Type B pancreatic cell (in vitro differentiated cells): Measurements from ENCODE around the gene LDLRAD4. TPM values are rescaled to one million over a fixed set of nuclear protein-coding genes. Genes with fewer than 3 reads are reported as not detected.

Experiments
- DNase-seq: peaks from one replicate; pipeline ENCODE4 v3.0.0; 2021; ENCODE audit warnings: mixed read lengths; ENCODE audit not compliant: unreplicated experiment; ENCODE audit errors: extremely low spot score
- H3K27ac Mint-ChIP-seq: 2 replicates; pipeline ENCODE4 v1.8.0; 2021; ENCODE audit warnings: mild to moderate bottlenecking, mixed read lengths
- H3K27me3 Mint-ChIP-seq: 2 replicates; pipeline ENCODE4 v1.8.0; 2021; ENCODE audit warnings: mixed read lengths
- H3K36me3 Mint-ChIP-seq: 2 replicates; pipeline ENCODE4 v1.8.0; 2021; ENCODE audit warnings: mixed read lengths
- H3K4me1 Mint-ChIP-seq: one replicate; pipeline ENCODE4 v1.8.0; 2021; ENCODE audit warnings: mixed read lengths; ENCODE audit not compliant: unreplicated experiment
- H3K4me3 Mint-ChIP-seq: 2 replicates; pipeline ENCODE4 v1.8.0; 2021; ENCODE audit warnings: mild to moderate bottlenecking, mixed read lengths
- H3K9me3 Mint-ChIP-seq: 2 replicates; pipeline ENCODE4 v1.8.0; 2021; ENCODE audit warnings: mixed read lengths
- CTCF ChIP-seq: fragments of 200-600 bp; sonication (generic); conservative IDR thresholded peaks from 2 replicates; pipeline ENCODE4 v1.5.0; 2021; ENCODE audit warnings: antibody characterized with exemption, mild to moderate bottlenecking
- total RNA-seq: library from RNA; stranded (reverse); gene quantifications from 2 replicates; pipeline ENCODE4 v1.2.1, GENCODE V29; 2021; ENCODE audit warnings: low replicate concordance

The LDLRAD4 gene
- total RNA-seq, 1 donor from 2014 or later = 2.4 TPM

GRCh38 chr18:13485182-13485581, 266.6 kb downstream of the LDLRAD4 start:
- H3K4me3 Mint-ChIP-seq = no peak overlapping the region
- no peaks in the 10 kb centered on the region for H3K27me3 Mint-ChIP-seq
- DNase-seq = no peak
- no peaks in the 10 kb centered on the region for H3K4me1 Mint-ChIP-seq
- H3K36me3 Mint-ChIP-seq = no peaks in the 10 kb centered on the region
- TF ChIP-seq CTCF = no peak
- no peaks in the 10 kb centered on the region for H3K9me3 Mint-ChIP-seq
- no peak overlapping the region for H3K27ac Mint-ChIP-seq

- no peaks in the 10 kb centered on the region for H3K27me3 Mint-ChIP-seq
- no peak for TF ChIP-seq CTCF
- no peak overlapping the region for H3K4me3 Mint-ChIP-seq
- H3K9me3 Mint-ChIP-seq = no peaks in the 10 kb centered on the region
- H3K36me3 Mint-ChIP-seq = no peaks in the 10 kb centered on the region
- DNase-seq = no peak
- H3K4me1 Mint-ChIP-seq = no peaks in the 10 kb centered on the region
- no peak overlapping the region for H3K27ac Mint-ChIP-seq
Observed at GRCh38 chr18:13485604-13486003, 267.0 kb downstream of the LDLRAD4 start.

GRCh38 chr18:13486284-13486683, 267.7 kb downstream of the LDLRAD4 start:
- no peak for TF ChIP-seq CTCF
- no peaks in the 10 kb centered on the region for H3K4me1 Mint-ChIP-seq
- no peak for DNase-seq
- H3K27me3 Mint-ChIP-seq = peaks cover 2% of the 10 kb centered on the region
- H3K9me3 Mint-ChIP-seq = no peaks in the 10 kb centered on the region
- H3K27ac Mint-ChIP-seq = no peak overlapping the region
- H3K36me3 Mint-ChIP-seq = no peaks in the 10 kb centered on the region
- H3K4me3 Mint-ChIP-seq = no peak overlapping the region

- TF ChIP-seq CTCF = no peak
- Mint-ChIP-seq H3K4me3 (no peak overlapping the region), H3K27ac (no peak overlapping the region), H3K27me3 (peaks cover 6% of the 10 kb centered on the region), H3K9me3 (no peaks in the 10 kb centered on the region), H3K36me3 (no peaks in the 10 kb centered on the region), H3K4me1 (no peaks in the 10 kb centered on the region)
- no peak for DNase-seq
Observed at GRCh38 chr18:13486686-13487085, 268.1 kb downstream of the LDLRAD4 start.

GRCh38 chr18:13487237-13487636, 268.7 kb downstream of the LDLRAD4 start:
- TF ChIP-seq CTCF = no peak
- no peak overlapping the region for H3K27ac Mint-ChIP-seq
- H3K4me3 Mint-ChIP-seq = no peak overlapping the region
- DNase-seq = no peak
- H3K27me3 Mint-ChIP-seq = peaks cover 6% of the 10 kb centered on the region
- no peaks in the 10 kb centered on the region for H3K4me1 Mint-ChIP-seq
- no peaks in the 10 kb centered on the region for H3K9me3 Mint-ChIP-seq
- no peaks in the 10 kb centered on the region for H3K36me3 Mint-ChIP-seq
